HUES64 (cell line): ENCODE measurements around the gene MRM3.
"Not testable (repeated sequence)": the region's sequence is repeated elsewhere in the genome, so short reads cannot be mapped to it uniquely, and the experiment has no call there.

ENCODE experiments used
- H3K27ac ChIP-seq: 2 replicates; pipeline ENCODE4 v1.7.0; 2013; ENCODE audit warnings: low read depth, low read length, inconsistent platforms
- H3K27me3 ChIP-seq: 2 replicates; pipeline ENCODE4 v1.6.1; 2013; ENCODE audit warnings: mild to moderate bottlenecking, low read length; ENCODE audit not compliant: insufficient read depth
- H3K36me3 ChIP-seq: 2 replicates; pipeline ENCODE4 v1.6.1; 2013; ENCODE audit warnings: mild to moderate bottlenecking, low read length; ENCODE audit not compliant: insufficient read depth
- H3K4me1 ChIP-seq: 2 replicates; pipeline ENCODE4 v1.6.1; 2013; ENCODE audit warnings: mild to moderate bottlenecking, low read length, moderate library complexity; ENCODE audit not compliant: insufficient read depth
- H3K4me3 ChIP-seq: 2 replicates; pipeline ENCODE4 v1.5.1; 2013; ENCODE audit warnings: mild to moderate bottlenecking, low read length, moderate library complexity
- H3K9ac ChIP-seq: 2 replicates; pipeline ENCODE4 v1.6.1; 2013; ENCODE audit warnings: mild to moderate bottlenecking, low read depth, low read length
- H3K9me3 ChIP-seq: 2 replicates; pipeline ENCODE4 v1.6.1; 2013; ENCODE audit warnings: low read depth, low read length; ENCODE audit not compliant: insufficient read depth
- WGBS: fragments of 150-250, 120-280 bp; methylation state at CpG from one replicate; pipeline ENCODE4 v1.1.7; 2013; ENCODE audit warnings: missing lambda C conversion rate; 5-methylcytosine and 5-hydroxymethylcytosine counted together

The MRM3 gene

DNA sequence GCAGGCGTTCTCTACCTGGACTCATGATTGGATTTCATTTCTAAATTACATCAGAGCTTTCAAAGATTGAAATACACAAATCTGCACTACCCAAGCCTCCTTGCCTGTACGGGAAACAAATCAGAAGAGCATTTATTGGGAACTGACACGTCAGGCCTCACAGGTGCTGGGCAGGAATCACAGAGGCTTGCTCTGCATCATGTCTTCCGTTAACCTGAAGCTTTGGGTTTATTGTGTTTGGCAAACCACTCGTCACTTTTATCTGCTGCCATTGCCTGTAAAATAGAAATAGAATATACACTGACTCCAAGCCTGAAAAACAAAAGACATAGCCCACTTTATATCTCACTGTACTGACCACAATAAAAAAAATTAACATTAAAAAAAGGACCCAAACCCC is 22.2 kb upstream of the MRM3 start:
- Histone ChIP-seq H3K4me1 (no peaks in the 10 kb centered on the region), H3K27ac (no peak overlapping the region), H3K36me3 (peaks cover 69% of the 10 kb centered on the region), H3K27me3 (no peaks in the 10 kb centered on the region), H3K9me3 (no peaks in the 10 kb centered on the region), H3K4me3 (no peak overlapping the region), H3K9ac (no peak overlapping the region)
- WGBS, result 89% methylated on average over 5 of the region's 5 CpGs

DNA sequence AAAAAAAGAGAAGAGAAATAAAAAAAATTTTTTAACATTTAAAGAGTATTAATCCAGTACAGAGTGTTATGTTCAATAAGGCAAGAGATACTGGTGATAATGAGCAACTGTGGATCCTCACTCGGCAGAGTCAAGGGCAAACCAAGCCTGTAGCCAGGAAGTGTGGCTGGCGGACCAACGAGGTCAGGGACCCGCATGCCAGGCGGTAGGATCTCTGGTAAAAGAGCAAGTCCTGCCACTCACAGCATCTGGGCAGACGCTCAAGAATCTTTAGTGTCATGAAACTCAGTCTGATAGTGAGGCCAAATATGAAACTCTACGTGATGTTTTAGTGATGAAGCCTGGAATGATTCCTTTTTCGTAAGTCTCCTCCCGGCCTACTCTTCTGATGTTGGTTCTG is 21.8 kb upstream of the MRM3 start:
- Histone ChIP-seq H3K27ac (no peak overlapping the region), H3K9me3 (no peaks in the 10 kb centered on the region), H3K27me3 (no peaks in the 10 kb centered on the region), H3K9ac (no peak overlapping the region), H3K4me3 (no peak overlapping the region), H3K4me1 (no peaks in the 10 kb centered on the region), H3K36me3 (peaks cover 73% of the 10 kb centered on the region)
- WGBS, result 96% methylated on average over 9 of the region's 9 CpGs

DNA sequence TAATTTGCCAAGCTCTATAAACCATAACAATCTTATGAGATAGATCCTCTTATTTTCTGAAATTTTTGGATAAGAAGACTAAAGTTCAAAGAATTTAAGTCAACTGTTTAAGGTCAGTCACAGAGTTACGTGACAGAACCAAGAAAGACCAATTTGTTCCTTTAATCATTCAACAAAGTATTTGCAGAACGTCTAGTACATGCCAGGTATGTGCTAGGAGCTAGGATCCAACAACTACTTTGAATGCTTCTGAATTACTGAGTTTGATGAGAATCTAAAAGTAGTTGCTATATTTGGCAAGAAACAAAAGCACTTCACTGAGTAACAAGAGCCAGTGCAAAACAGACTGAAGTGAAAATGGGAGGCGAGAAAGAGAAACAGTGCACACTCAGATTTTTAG is 15.1 kb upstream of the MRM3 start:
- Histone ChIP-seq H3K4me3 (no peak overlapping the region), H3K27me3 (no peaks in the 10 kb centered on the region), H3K27ac (no peak overlapping the region), H3K36me3 (peaks cover 69% of the 10 kb centered on the region), H3K4me1 (no peaks in the 10 kb centered on the region), H3K9ac (no peak overlapping the region), H3K9me3 (no peaks in the 10 kb centered on the region)
- 94% methylated on average over 3 of the region's 3 CpGs for WGBS

DNA sequence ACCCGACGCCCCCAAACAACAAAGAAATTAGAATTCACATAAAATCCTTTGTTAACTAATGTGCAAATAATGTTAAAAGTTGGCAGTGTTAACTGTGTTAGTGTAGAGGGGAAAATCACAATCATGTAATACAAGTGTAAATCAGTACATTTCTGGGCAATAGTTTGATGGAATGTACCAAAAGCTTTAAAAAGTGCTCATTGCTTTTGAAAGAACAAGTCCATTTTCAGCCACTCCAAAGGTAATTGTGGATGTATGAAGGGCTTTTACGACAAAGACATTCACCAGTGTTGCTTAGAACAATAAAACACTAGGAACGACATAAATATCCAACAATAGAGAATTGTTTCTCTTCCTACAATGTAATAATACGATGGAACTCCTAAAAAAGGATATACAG is 9.1 kb upstream of the MRM3 start:
- no peak overlapping the region for H3K27ac ChIP-seq
- no peak overlapping the region for H3K9ac ChIP-seq
- H3K4me1 ChIP-seq, result no peaks in the 10 kb centered on the region
- H3K36me3 ChIP-seq, result peaks cover 86% of the 10 kb centered on the region
- H3K9me3 ChIP-seq, result no peaks in the 10 kb centered on the region
- 100% methylated on average over 2 of the region's 5 CpGs for WGBS
- H3K4me3 ChIP-seq, result no peak overlapping the region
- no peaks in the 10 kb centered on the region for H3K27me3 ChIP-seq

DNA sequence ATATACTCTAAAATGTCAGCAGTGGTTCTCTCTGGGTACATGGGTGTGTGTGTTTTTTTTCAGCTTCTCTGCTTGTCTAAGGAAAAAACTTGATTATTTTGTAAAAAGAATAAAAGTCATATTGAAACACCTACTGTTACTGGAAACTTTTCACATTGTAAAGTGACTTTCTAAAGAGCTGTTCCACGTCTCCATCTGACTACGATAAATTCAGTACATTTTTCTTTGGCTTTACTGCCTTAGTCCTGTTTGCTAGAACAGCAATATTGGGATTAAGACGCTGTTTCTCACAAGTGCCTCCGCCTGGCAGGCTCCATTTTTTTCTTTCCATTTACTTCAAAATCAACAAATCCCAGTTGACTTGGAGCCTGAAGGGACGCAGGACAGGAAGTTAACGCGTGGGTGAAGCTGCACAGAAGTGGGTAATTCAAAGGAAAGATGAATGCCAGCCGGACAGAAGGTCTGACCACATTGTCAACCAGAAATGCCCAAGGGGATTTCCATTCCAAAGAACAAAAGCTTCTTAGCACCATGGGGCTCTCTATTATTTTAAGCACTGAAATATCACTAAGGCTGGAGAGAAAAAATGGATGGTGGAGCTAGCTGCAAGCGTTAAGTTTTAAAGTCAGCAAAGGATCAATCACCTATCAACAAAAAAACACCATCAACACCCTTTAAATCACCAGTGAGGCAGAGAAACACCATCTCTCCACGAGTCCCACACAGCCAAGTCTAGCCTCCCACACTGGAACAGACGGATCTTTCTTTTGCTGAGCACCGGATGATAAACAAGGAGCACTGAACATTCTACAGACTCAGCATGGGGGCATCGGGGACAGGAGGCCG is 8.5 kb upstream of the MRM3 start:
- Histone ChIP-seq H3K9ac (no peak overlapping the region), H3K36me3 (peaks cover 93% of the 10 kb centered on the region), H3K9me3 (no peaks in the 10 kb centered on the region), H3K4me1 (no peaks in the 10 kb centered on the region), H3K4me3 (no peak overlapping the region), H3K27me3 (no peaks in the 10 kb centered on the region), H3K27ac (peak overlapping the region; percentile 19; the same call in 1 of the 2 replicates)
- WGBS, result 92% methylated on average over 14 of the region's 14 CpGs

DNA sequence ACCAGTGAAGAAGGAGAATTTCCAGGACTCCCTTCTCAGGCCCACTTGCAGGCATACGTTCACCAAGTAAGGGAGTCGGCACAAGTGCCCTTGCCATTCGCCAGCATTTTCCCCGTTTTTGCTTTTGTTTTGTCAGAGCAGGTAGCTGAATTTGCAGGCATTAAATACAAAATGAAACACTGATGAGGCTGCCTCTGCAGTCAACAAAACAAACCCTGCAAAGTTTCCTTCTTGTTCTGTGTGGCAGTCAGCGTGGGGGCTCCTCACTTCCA is 7.9 kb upstream of the MRM3 start:
- no peaks in the 10 kb centered on the region for H3K27me3 ChIP-seq
- H3K36me3 ChIP-seq, result peaks cover 90% of the 10 kb centered on the region
- H3K9me3 ChIP-seq, result no peaks in the 10 kb centered on the region
- H3K4me1 ChIP-seq, result no peaks in the 10 kb centered on the region
- WGBS, result 91% methylated on average over 5 of the region's 5 CpGs
- no peak overlapping the region for H3K27ac ChIP-seq
- no peak overlapping the region for H3K4me3 ChIP-seq
- no peak overlapping the region for H3K9ac ChIP-seq

DNA sequence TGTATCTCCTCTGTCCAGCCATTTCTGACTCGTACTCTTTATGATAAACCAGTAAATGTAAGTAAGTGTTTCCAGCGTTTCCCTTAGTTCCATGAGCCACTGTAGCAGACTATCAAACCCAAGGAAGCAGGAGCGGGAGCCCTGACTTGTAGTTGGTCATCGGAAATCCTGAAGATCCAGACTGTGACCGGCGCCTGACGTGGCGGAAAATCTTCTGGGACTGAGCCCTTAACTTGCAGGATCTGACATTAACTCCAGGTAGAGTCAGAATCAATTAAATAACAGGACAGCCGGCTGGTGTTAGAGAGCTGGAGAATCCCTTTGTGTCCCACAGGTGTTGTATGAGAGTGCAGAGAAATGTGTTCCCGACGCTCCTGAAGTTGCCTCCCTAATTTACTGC is 4.1 kb upstream of the MRM3 start:
- no peak overlapping the region for H3K4me3 ChIP-seq
- no peaks in the 10 kb centered on the region for H3K27me3 ChIP-seq
- H3K36me3 ChIP-seq, result peaks cover 56% of the 10 kb centered on the region
- H3K9me3 ChIP-seq, result no peaks in the 10 kb centered on the region
- 98% methylated on average over 11 of the region's 11 CpGs for WGBS
- no peak overlapping the region for H3K27ac ChIP-seq
- H3K9ac ChIP-seq, result no peak overlapping the region
- H3K4me1 ChIP-seq, result no peaks in the 10 kb centered on the region

DNA sequence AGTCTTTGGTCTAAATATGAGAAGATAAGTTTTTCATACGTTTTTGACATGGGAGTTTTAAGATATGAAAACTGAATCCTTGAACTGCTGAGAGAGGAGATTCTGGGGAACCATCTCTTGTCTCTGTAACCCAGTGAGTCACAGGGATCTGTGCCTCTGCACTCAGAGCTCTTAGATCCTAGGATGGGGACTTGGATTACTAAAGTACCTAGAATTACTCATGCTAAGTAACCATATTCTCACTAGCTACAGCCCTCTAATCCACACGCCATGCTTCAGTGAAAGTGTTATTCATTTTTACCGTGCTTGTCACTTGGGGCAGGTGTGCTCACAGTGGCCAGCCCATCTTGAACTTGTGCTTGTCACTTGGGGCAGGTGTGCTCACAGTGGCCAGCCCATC is 2.0 kb downstream of the MRM3 start:
- no peaks in the 10 kb centered on the region for H3K9me3 ChIP-seq
- no peaks in the 10 kb centered on the region for H3K27me3 ChIP-seq
- no peaks in the 10 kb centered on the region; the same call in 1 of the 2 replicates for H3K4me1 ChIP-seq
- H3K36me3 ChIP-seq, result peaks cover 44% of the 10 kb centered on the region
- H3K4me3 ChIP-seq, result no peak overlapping the region
- H3K27ac ChIP-seq, result no peak overlapping the region
- 88% methylated on average over 3 of the region's 3 CpGs for WGBS
- no peak overlapping the region for H3K9ac ChIP-seq

DNA sequence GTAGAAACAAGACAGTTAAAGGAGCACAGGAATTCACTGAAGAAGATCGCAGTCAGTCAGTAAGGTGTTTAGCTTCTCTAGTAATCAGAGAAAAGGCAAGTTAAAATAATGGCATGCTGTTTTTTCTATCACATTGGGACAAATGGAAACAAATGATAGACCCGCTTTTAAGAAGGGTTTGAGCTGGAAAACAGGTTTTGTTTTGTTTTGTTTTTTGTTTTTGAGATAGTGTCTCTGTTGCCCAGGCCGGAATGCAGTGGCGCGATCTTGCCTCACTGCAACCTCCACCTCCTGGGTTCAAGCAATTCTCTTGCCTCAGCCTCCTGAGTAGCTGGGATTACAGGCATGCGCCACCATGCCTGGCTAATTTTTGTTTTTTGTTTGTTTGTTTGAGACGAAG is 3.7 kb downstream of the MRM3 start:
- 91% methylated on average over 7 of the region's 7 CpGs for WGBS
- H3K4me3 ChIP-seq, H3K9ac ChIP-seq, H3K4me1 ChIP-seq, H3K9me3 ChIP-seq, H3K27me3 ChIP-seq, H3K27ac ChIP-seq: not testable (repeated sequence)
- H3K36me3 ChIP-seq, result peaks cover 51% of the 10 kb centered on the region

DNA sequence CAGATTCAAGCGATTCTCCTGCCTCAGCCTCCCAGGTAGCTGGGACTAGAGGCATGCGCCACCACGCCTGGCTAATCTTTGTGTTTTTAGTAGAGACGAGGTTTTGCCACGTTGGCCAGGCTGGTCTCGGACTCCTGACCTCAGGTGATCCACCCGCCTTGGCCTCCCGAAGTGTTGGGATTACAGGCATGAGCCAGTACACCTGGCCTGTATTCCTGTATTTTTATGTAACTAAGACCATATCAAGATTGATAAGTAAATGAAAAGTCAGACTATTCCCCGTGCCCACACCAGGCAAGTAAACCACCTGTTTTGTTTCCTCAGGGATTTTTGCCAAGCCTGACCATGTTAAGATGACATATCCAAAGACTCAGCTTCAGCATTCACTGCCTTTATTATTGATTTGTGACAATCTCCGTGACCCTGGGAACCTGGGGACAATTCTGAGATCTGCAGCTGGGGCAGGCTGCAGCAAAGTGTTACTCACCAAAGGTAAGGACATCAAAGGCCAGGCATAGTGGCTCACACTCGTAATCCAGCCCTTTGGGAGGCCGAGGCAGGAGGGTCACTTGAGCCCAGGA is 5.6 kb downstream of the MRM3 start:
- no peaks in the 10 kb centered on the region for H3K27me3 ChIP-seq
- no peak overlapping the region for H3K27ac ChIP-seq
- no peak overlapping the region for H3K4me3 ChIP-seq
- H3K36me3 ChIP-seq, result peaks cover 68% of the 10 kb centered on the region
- no peaks in the 10 kb centered on the region for H3K9me3 ChIP-seq
- no peak overlapping the region for H3K9ac ChIP-seq
- H3K4me1 ChIP-seq, result no peaks in the 10 kb centered on the region; the same call in 1 of the 2 replicates
- 92% methylated on average over 12 of the region's 12 CpGs for WGBS

DNA sequence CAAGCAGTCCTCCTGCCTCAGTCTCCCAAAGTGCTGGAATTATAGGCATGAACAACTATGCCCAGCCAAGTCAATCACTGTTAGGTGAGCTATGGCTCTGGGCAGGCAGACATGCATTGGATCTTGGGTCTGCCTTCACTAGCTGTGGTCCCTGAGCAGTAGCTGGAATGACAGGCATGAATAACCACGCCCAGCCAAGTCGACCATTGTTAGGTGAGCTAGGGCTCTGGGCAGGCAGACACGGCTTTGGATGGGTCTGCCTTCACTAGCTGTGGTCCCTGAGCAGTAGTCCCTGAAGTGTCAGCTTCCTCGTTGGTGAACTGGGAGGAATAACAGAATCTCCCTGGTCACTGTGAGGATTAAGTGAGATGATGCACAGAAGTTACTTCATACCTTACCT is 6.4 kb downstream of the MRM3 start:
- peaks cover 69% of the 10 kb centered on the region for H3K36me3 ChIP-seq
- no peak overlapping the region for H3K4me3 ChIP-seq

More for the DNA sequence above, 6.4 kb downstream of the MRM3 start:
- no peaks in the 10 kb centered on the region for H3K9me3 ChIP-seq
- no peaks in the 10 kb centered on the region for H3K27me3 ChIP-seq
- no peaks in the 10 kb centered on the region; the same call in 1 of the 2 replicates for H3K4me1 ChIP-seq
- H3K9ac ChIP-seq, result no peak overlapping the region
- no peak overlapping the region for H3K27ac ChIP-seq
- 94% methylated on average over 4 of the region's 4 CpGs for WGBS
